GM18909 (cell line): ENCODE data around the gene CDH23.

Experiments
- ATAC-seq: cut with Tn5 transposase; IDR thresholded peaks from one replicate; pipeline ENCODE4 v1.9.1; 2021; ENCODE audit warnings: mild to moderate bottlenecking; ENCODE audit not compliant: unreplicated experiment, poor library complexity

Gene CDH23

GRCh38 chr10:71476228-71477011 is 79.7 kb downstream of the CDH23 start:
- ATAC-seq: no peak

- no peak for ATAC-seq
Measured at GRCh38 chr10:71478173-71478572, 81.5 kb downstream of the CDH23 start.

DNA sequence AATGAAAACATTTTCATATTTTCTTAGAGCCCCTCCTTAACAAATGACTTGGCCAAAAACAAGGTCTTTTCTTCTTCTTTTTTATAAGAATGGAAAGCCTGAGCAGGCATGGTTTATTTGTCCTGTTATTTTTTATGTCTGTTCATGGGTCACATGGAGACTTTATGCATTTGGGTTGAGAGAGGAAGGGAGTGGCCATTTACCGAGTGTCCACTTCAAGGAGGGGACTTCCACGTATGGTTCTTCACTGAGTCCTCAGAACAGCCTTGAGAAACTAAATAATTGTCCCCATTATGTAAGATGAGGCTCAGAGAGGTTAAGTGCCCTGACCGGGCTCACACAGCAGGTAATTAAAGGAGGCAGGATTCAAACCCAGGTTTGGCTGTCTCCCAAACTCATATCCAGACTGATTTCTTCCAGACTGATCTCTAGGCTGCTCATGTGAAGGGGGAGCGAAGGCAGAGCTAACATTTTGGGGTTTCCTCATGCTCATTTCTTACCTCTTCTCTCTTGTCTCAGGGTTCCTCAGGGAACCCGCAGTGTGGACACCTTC is 82.2 kb downstream of the CDH23 start:
- no peak for ATAC-seq

DNA sequence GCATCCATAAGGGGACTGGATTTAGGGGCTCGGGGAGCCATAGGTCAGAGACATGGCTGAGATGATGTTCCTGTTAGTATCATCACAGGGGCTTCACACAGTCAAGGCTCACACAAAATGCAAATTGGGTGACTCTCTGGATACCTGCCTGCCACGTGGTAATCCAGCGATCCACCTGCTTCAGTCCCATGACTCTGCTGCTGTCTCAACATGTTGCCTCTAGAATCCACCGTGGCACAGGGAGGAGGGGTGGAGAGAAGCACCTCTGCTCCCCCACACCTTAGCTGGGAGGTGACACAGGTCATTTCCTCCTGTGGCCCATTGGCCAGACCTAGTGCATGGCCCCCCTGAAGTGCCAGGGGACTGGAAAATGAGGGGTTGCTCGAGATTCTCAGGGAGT is 83.1 kb downstream of the CDH23 start:
- ATAC-seq: no peak

GRCh38 chr10:71480662-71481061 is 83.9 kb downstream of the CDH23 start:
- ATAC-seq: no peak

DNA sequence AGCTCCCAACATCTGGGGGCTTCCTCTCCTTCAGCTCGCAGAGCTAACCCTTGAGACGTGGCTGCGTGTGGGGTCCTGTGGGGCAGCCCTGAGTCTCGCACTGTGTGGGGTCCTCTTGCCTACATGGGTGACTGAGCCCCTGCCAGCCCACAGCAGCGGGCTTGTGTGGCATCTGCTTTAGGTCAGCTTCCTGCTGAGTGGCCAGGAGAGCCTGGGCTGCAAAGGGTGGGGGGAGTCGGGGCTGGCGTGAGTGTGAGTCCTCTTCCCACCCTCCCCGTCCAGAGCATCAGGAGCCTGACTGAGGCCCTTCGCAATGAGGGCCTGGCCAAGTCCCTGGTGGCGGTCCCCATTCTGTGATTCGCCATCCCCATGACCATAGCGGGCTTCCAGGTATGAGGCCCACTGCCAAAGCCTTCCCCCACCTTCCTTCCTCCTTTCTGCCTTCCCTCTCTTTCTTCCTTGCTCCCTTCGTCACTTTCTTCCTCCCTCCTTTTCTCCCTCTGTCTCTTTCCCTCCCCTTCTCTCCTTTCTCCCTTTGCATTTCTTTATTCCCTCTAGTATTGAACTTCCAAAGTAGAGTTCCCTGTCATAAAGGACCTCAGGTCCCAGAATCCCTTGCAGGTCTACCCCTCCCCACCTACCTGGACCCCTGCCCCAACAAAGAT is 85.2 kb downstream of the CDH23 start:
- no peak for ATAC-seq

GRCh38 chr10:71482620-71483019 is 85.9 kb downstream of the CDH23 start:
- no peak for ATAC-seq

DNA sequence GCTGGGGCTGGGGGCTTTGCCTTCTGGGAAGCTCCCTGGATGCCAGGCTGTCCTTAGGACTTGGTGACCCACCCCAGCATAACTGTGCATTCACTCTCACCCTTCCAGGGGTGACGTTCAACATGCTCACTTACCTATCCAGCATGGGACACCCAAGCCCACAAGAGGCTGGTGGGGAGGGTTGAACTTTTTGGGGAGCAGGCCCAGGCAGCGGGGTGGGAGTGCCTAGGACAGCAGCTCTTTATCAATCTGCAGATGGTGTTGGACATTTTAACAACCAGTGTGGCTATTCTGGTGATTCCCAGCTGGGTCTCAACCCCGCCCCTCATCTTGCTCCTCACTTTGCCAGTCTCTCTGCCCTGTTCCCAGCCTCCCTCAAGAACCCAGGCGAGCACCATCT is 86.4 kb downstream of the CDH23 start:
- no peak for ATAC-seq

GRCh38 chr10:71483885-71484751 is 87.4 kb downstream of the CDH23 start:
- ATAC-seq: no peak

DNA sequence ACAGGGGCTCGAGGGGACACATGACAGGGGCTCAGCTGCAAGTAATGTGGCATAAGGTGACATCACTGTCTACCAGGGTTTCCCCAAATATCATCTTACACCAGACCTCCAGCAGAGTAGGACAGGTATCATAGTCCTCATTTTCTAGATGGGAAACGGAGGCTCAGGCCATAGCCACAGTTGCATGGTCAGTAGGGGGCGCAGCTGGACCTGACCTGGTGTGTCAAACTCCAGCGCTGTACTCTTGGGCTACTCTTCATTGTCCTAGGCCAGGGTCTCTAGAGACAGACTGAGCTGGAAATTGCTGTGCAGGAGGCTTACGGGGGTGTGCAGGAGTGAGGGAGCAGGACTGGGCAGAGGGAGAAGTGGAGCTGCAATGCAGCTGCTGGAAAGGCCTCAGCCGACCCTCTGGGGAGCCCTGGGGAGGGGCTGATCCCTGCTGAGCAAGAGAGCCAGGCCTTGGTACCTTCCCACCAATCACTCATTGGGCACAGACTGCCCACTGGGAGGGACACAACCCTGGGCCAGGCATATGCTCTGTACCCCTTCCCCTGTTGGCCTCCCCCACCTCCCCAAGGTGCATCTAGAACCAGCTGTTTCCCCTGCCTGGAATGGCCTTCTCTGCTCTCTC is 89.9 kb downstream of the CDH23 start:
- no peak for ATAC-seq

DNA sequence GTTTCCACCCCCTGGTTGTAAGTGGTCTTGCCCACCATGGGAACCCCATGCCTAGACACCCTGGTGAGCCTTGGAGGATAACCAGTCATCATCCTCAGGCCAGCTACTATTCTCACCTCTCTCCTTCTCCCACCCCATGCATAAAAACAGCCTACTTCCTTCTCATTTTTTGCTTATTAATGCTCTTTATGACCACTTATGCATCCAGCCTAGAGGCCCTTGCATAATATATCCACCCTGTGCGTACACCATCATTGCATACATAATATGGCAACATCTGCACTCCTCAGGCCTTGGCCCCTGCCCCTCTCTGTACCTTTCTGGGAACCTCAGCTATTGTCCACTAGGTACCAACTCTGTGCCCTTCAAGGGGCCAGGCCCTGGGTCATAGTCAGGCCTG is 91.0 kb downstream of the CDH23 start:
- no peak for ATAC-seq

GRCh38 chr10:71489077-71489476 is 92.4 kb downstream of the CDH23 start:
- no peak for ATAC-seq

- no peak for ATAC-seq
Measured at GRCh38 chr10:71492872-71493271, 96.2 kb downstream of the CDH23 start.

- no peak for ATAC-seq
Measured at GRCh38 chr10:71493741-71494140, 97.0 kb downstream of the CDH23 start.

- no peak for ATAC-seq
Measured at GRCh38 chr10:71494476-71494875, 97.8 kb downstream of the CDH23 start.

DNA sequence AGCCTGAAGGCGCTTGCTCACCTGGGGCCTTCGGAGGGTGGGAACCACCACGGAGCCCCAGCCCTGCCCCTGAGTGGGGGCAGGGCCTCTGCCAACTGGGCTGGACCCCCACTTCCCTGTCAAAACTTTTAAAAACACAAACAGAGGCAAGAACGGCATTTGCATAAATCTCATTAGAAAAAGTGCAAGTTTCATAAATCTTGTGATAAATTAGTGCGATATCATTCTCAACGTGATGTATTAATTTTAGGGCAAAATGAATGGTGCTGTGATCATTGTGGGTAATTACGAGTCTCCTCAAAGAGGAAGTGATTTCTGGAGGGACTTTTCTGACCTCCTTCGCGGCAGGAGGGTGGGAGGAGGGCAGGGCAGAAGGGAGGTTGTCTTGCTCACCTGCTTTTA is 98.3 kb downstream of the CDH23 start:
- peak; percentile 58 for ATAC-seq

DNA sequence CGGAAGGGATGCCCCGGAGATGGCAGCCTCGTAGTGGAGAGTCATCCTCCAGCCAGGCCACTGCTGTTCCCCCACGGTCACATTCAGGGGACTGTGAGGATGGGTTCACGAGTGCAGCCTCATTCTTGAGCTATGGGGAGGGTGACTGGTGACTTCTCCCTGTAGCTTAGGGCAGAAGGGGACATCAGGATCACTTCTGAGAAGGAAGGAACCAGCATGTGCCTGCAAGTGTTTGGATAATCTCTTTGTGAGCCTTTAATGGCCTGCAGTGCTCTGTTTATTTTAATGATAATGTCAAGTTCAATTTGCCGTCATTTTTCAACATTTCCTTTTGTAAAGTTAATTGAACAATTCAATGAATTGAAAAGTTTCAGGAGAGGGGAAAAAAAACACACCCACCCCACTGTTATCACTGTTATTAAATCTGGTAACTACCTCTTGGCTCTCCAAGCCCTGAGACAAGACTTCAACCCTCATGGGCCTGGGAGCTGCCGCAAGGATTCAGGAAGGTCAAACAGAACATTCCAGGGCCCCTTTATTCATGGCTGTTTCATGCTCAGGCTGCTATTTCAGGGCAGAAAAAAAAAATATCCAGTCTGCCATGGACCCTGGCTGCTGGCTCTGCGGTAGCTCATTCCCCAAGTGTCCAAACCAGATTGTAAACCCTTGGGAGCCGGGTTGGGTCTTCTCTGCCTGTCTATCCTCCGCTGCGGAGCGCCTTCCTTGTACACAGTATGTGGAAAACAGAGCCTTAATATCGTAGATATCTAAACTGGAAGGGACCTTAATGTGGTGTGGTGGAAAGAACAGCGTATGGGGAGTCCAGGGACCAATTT is 100.4 kb downstream of the CDH23 start:
- no peak for ATAC-seq

DNA sequence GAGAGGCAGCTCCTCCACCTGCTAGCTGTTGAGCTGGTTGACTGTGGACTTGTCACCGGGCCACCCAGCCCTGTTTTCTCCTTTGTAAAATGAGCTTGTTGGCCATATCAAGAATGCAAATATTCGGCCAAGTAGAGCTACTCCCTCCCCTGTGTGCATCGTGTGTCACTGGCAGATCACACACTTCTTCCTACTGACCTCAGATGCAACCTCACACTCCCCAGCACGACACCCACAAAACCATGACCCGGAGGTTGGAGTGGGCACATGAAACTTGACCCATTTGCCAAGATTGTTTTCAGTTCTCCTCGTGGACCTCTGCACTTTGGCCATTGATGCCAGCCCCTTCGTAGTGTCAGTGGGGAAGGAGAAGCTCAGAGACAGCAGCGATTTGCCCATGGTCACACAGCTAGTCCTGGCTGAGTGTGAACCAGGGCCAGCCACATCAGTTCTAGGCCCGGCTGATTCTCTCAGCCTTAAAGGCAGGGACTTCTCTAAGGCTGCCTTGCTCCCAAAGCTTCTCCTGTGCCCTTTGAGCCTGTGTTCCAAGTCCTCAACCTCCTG is 101.1 kb downstream of the CDH23 start:
- ATAC-seq: no peak

- ATAC-seq: no peak
Measured at GRCh38 chr10:71501402-71501801, 104.7 kb downstream of the CDH23 start.
